ENCODE data around the gene ADAD2. TPM values are rescaled to one million over a fixed set of nuclear protein-coding genes. Genes with fewer than 3 reads are reported as not detected.

The ADAD2 gene
- total and polyA plus RNA-seq, 2 of the 4 experiments (the other 2 are of a cell fraction) = not detected

GRCh38 chr16:84214451-84215066 lies 23.6 kb downstream of the ADAD2 start:
- CTCF ChIA-PET = no interaction called here
- Histone ChIP-seq H3K9me1 (ENCODE audit: insufficient read depth, low read length) (0 out of 2 replicates have a peak, but pooled peaks cover 2% of the 10 kb centered on the region), H2AFZ (replicated peaks; ENCODE audit: low read length, poor library complexity) (no peak overlapping the region), H2BK120ac (ENCODE audit: low read depth, low read length) (no peak overlapping the region), H3K79me1 (ENCODE audit: low read depth in 1 of 2, low read length in 2 of 2) (no peaks in the 10 kb centered on the region), H3K4ac (ENCODE audit: low read depth, low read length) (no peak overlapping the region), H2BK15ac (ENCODE audit: low read depth, low read length) (no peak overlapping the region), H4K8ac (ENCODE audit: low read depth in 2 of 2, low read length in 2 of 2) (no peak overlapping the region), H2BK5ac (ENCODE audit: low read depth, low read length, poor library complexity, severe bottlenecking) (no peak overlapping the region), H3K9me3 (ENCODE audit: control insufficient read depth, insufficient read depth, low read length) (peaks cover 2% of the 10 kb centered on the region; the same call in 1 of the 2 replicates), H2BK20ac (ENCODE audit: low read depth, low read length) (no peak overlapping the region), H4K91ac (ENCODE audit: insufficient read depth, low read depth, low read length) (no peak overlapping the region), H4K5ac (ENCODE audit: low read depth, low read length) (no peak overlapping the region), H3K36me3 (ENCODE audit: control insufficient read depth, insufficient read depth, low read length) (no peaks in the 10 kb centered on the region), H3K27me3 (ENCODE audit: control insufficient read depth, insufficient read depth, low read length) (peaks cover 37% of the 10 kb centered on the region), H3K27ac (ENCODE audit: insufficient read depth, low read length) (no peak overlapping the region), H3K4me3 (ENCODE audit: insufficient read depth, low read depth, low read length) (no peak overlapping the region), H4K20me1 (ENCODE audit: insufficient read depth, low read length) (no peaks in the 10 kb centered on the region), H3K56ac (ENCODE audit: extremely low read depth, insufficient read depth, low read length) (no peak overlapping the region), H3K23ac (ENCODE audit: low read depth, low read length) (no peak overlapping the region), H2AK9ac (replicated peaks; ENCODE audit: low read depth, low read length, poor library complexity) (no peak overlapping the region), H2AK5ac (ENCODE audit: low read depth, low read length) (no peak overlapping the region), H3K9ac (ENCODE audit: low read depth, low read length) (no peak overlapping the region), H3K4me2 (ENCODE audit: low read depth, low read length) (no peak overlapping the region), H3K4me1 (ENCODE audit: control insufficient read depth, insufficient read depth, low read length) (no peaks in the 10 kb centered on the region), H3K14ac (replicated peaks; ENCODE audit: low read depth, low read length) (no peak overlapping the region), H3K18ac (ENCODE audit: low read depth, low read length) (no peak overlapping the region)
- DNase-seq (no peak), ATAC-seq (ENCODE audit: low read depth) (no peak)
- BruUV-seq (replicated peaks) = no TSS peak
- intact Hi-C loops (cut with micrococcal nuclease) (no loop called here), dilution Hi-C loops (cut with HindIII; ENCODE audit: low sequenced_read_pairs, unreplicated experiment) (no loop called here), in situ Hi-C loops (cut with MboI; ENCODE audit: low sequenced_read_pairs) (no loop called here)
- POLR2A ChIA-PET (ENCODE audit: unreplicated experiment) = no interaction called here
- WGBS, 2 experiments (ENCODE audit: extremely low coverage in 2 of 2, insufficient read length in 1 of 2) = 53% methylated on average over 3 of the region's 15 CpGs; no CpG with 5 or more reads in 1 of the 2 experiments
- TF ChIP-seq CEBPB (IDR thresholded peaks at IDR 0.05; ENCODE audit: low read depth, low read length) (no peak), RFX5 (IDR thresholded peaks at IDR 0.05; ENCODE audit: low read depth, low read length) (no peak), RAD21 (IDR thresholded peaks at IDR 0.05; ENCODE audit: low read length) (no peak), BHLHE40 (IDR thresholded peaks at IDR 0.05; ENCODE audit: low read depth, low read length) (no peak), USF2 (IDR thresholded peaks at IDR 0.05; ENCODE audit: low read depth, low read length) (no peak), NFE2L2 (IDR thresholded peaks at IDR 0.05; ENCODE audit: low read depth, low read length) (no peak)

All from IMR-90 (cell line).